Measurements from ENCODE around the gene ZNF608.

Gene ZNF608

GRCh38 chr5:124701873-124702425, 44.5 kb downstream of the ZNF608 start:
- DNase-seq = no peak
- intact Hi-C loops (cut with DNase I) = no loop called here

- intact Hi-C loops (cut with DNase I) = no loop called here
- DNase-seq = no peak
These were observed 45.4 kb downstream of the ZNF608 start for GRCh38 chr5:124701016-124701415.

GRCh38 chr5:124700333-124700732, 46.1 kb downstream of the ZNF608 start:
- DNase-seq = no peak
- intact Hi-C loops (cut with DNase I) = no loop called here

GRCh38 chr5:124698770-124699169, 47.7 kb downstream of the ZNF608 start:
- DNase-seq = no peak
- intact Hi-C loops (cut with DNase I) = no loop called here

- DNase-seq = no peak
- intact Hi-C loops (cut with DNase I) = no loop called here
These were observed 48.4 kb downstream of the ZNF608 start for GRCh38 chr5:124697933-124698591.

GRCh38 chr5:124697501-124697900, 48.9 kb downstream of the ZNF608 start:
- intact Hi-C loops (cut with DNase I) = no loop called here
- no peak for DNase-seq

- DNase-seq = no peak
- intact Hi-C loops (cut with DNase I) = no loop called here
These were observed 49.5 kb downstream of the ZNF608 start for GRCh38 chr5:124696898-124697297.
